HG02973 (cell line): ENCODE results near the gene ADRB2.
A peak's percentile ranks its signal among the peaks of the same experiment; 100 is the strongest.
"Not testable (repeated sequence)": the region's sequence is repeated elsewhere in the genome, so short reads cannot be mapped to it uniquely, and the experiment has no call there.

Experiments
- ATAC-seq: cut with Tn5 transposase; IDR thresholded peaks from one replicate; pipeline ENCODE4 v1.9.1; 2021; ENCODE audit warnings: moderate library complexity; ENCODE audit not compliant: unreplicated experiment

ADRB2 gene

DNA sequence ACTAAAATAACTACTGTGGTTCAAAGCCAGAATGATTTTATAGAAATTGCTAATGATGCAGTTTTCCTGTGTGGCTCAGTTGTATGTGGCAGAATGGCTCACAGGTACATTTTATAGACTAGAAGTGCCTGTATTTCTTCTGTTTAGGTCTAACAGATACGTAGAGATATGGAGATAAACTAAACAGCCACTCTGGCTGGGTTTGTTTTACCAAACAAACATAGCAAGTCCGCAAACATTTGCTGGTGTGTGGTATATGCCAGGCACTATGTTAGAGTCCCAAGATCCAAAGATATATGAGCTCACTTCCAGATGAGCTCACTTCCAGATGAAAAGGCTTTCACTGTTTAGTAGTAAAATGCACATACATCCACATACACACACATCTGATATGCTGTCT, 24.4 kb downstream of the ADRB2 start:
- ATAC-seq, result no peak

DNA sequence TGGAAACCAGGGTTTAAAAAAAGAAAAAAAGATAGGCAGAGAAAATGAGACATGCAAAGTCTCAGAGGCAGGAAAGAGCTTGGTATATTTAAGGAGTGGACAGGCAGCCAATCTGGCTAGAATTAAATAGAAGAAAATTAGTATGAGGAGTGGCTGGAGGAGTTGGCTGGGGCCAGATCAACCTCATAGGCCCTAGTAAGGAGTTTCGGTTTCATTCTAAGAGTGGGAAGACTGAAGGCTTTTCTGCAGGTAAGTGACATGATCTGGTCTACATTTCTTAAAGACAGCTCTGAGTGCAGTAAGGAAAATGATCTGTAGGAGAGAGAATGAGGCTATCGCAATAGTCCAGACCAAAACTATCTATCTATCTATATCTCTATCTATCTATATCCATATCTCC, 27.5 kb downstream of the ADRB2 start:
- peak; percentile 67 for ATAC-seq

DNA sequence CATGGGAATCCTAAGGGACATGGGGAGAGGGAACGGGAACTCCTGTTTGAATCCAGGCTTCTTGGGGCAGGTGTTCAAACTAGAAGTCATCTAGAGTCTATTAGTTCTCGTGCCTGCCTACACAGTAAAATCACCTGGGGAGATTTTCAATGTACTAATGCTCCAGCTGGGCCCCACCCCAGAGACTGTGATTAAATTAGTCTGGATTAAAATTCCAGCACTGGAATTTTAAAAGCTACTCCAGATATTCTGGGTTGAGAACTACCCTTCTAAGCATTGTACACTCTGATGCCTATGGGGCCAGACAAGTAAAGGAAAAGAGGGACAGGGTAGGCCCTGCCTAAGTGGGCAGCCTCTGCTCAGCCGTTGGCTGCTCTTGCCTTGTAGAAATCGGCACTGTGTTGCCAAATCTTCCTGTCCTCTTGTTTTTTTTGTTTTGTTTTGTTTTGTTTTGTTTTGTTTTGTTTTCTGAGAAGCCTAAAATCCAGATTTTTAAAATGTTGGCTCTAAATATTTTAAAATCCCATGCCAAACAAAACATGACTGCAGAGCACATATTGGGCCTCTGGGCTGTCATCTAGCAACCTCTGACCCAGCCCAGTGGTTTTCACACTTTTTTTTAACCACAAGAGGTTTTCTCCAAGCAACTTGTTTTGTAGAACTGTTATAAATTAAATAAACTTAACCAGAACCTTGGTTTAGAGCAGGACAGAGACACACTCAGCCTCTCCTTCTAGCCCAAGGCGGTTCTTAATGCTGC, 29.0 kb downstream of the ADRB2 start:
- no peak for ATAC-seq

DNA sequence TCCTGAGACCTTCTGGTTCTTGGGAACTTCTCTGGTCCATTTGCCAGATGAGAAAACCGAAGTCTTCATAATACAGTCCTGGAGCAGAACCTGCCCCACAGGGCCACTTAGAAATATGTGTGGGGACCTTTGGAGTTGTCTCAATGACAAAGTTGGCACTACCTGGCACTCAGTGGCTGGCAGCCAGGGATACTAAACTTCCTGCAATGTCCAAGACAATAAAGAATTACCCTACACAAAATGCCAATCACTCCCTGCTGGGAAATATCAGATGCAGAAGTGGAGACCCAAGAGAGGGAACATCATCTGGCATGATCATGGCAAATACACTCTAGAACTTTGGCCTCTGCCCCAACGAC, 29.6 kb downstream of the ADRB2 start:
- ATAC-seq, result no peak

DNA sequence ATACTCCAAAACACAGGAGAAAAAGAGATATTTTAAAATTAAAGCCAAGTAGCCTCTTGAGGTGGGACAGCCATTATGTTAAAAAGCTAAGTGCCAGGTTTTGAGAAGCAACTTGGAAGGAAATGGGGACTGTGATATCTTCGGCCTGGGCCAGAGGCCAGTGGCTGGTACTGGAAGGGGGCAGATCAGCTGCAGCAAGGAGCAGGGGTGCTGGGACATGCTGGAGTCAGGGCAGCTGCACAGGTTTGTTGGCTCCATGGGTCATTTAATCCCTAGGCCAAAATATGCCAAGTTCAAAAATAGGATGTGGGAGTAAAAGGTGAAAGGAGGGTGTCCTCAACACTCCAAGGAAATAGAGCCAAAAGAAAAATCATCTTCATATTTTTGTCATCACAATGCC, 30.0 kb downstream of the ADRB2 start:
- no peak for ATAC-seq

DNA sequence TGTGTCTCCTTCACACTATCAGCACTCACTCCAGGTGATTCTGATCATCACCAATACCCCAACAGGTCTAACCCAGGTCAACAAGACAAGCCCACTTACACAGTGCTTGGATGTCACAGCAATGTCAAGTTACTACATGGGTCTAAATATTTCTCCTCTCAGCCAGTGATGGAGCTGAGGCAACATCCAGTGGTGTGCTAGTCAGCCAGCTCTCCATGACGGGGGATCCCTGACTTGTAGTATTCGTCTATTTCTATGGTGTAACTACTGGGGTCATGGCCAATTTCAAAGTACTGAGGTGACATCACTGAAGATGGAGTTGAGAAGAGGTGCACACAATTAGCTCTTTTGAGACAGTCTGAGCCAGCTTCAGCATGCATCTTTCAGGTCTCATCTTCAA, 31.1 kb downstream of the ADRB2 start:
- no peak for ATAC-seq

DNA sequence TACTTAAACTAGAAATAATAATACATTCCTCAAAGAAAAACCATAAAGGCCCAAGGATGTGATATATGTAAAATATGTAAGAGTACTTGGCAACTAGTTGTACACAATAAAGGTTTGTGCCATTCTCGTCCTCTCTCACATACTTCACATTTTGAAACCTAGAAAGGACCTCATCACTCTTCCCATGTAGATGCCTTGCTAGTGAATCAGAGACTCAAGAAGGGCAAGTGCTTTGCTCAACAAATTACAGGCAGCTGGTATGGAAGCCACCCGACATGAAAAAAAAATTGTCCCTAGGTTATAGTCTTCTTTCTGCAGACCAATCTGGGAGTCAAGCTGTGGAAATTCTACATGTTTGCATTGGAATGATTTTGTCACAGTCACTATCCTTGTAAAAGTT, 31.7 kb downstream of the ADRB2 start:
- ATAC-seq, result no peak

DNA sequence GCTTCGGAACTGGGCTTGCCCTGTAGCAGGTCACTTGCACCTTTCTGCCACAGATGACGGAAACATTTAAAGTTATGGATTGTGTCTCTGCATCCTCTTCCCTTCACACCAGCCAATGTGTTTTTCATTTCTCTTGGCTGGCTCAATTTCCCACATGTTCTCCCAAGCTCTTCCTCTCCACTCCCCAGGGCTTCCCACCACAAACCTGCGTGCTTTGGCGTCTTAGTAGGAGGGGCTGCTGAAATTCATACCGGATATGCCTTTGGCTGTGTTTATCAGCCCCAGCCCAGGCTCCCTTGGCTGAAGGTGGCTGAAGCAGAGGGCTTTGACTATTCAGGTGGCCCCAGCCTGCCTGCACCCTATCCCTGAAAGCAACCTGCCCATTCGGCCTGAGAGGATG, 32.1 kb downstream of the ADRB2 start:
- ATAC-seq, result no peak

DNA sequence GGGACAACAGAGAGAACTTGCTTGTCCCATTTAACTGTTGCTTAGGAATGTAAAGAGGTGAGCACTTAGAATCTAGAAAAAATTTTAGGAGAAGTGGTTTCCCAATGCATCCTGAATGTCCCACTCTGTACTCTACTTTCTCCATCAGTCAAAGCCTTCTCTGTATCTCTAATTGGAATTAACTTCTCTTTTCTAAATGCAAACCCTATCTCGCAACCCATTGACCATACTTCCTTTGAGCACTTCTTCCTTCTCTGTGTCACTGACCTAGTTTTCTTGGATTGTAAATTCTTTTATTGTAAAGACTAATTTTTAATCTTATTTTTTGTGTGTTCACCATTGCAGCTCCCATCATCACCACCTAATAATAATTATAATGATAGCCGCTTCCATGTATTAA, 33.3 kb downstream of the ADRB2 start:
- ATAC-seq, result no peak

DNA sequence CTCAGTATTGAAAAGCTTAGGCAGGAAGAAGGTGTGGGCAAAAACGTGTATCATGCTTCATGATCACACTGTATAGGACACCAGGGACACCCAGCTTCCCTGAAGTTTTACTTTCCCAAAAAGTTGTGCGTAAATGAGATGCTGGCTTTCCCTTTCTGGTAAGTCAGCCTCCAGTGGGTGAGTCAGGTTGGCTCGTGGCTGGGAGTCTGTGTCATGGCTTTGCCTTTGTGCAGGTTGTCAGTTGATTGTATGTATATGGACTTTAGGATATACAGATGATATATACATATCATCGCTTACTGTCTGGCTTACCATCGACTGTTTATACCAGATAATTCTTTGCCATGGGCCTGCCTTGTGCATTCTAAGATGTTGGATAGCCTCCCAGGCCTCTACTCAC, 34.2 kb downstream of the ADRB2 start:
- no peak for ATAC-seq

DNA sequence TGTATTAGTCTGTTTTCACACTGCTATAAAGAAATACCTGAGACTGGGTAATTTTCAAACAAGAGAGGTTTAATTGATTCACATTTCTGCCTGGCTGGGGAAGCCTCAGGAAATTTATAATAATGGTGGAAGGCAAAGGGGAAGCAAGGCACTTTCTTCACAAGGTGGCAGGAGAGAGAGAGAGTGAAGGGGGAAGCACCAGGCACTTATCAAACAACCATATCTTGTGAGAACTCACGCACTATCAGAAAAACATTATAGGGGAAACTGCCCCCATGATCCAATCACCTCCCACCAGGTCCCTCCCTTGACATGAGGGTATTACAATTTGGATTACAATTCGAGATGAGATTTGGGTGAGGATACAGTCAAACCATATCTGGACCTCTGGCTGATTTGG, 34.7 kb downstream of the ADRB2 start:
- ATAC-seq, result no peak

DNA sequence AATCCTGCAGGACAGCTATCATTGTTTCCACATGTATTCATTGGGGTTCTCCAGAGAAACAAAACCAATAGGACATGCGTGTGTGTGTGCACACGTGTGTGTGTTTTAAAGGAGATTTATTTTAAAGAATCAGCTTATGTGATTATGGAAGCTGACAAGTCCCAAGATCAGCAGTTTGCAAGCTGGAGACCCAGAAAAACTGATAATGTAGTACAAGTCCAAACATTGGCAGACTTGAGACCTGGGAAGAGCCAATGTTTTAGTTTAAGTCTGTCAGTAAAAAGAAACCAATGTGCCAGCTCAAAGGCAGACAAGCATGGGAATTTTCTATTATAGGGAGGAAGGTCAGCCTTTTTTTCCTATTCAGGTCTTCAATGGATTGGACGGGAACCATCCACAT, 35.3 kb downstream of the ADRB2 start:
- ATAC-seq, result no peak

DNA sequence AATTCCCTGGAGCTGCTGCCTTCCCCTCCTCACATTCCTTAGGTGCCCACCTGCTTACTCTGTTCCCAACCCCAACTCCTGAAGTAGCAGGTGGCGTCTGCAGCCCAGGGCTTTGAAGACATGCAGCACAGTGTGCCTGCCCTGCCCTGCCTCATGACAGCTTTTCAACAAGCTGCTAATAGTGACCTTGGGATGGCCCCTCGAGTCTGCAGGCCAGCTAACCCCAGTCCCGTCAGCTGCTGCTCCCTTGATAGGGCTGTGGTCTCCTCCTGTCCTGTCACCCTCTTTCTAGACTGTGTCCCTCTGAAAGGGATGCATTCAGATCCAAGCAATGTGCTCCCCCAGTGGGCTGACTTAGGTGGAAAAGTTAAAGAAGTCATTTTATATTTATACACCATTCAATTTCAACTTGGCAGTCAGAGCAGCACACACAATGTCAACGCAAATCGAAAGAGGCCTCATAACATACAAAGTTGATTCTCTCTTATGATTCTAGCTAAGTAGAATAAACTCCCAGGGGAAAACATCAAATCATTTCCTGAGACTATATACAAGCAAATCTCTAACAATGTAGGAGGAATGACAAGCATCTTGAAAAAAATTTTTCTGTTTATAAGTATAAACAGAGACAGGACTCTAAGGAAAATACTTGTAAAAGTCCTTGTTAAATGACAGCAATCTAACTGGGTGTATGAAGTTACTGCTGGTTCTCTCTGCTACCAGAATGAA, 37.9 kb downstream of the ADRB2 start:
- ATAC-seq, result no peak

DNA sequence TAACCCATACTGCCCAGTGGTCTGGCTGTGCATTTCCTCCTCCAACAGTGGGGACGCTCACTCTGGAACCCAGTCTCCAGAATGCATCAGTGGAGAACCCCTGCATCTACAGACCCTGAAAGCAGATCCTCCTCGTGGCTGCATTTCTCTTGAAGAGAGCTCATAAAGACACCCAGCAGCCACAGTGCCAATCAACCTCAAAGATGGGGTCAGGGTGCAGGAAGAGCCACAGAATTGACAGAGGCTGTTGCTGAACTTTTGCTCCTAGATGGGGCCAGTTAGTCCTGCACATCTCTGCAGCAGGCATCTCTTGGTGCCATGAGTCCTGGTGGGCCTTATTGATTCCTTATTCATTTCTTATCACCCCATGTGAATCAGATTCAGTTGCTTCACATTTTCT, 39.6 kb downstream of the ADRB2 start:
- no peak for ATAC-seq

DNA sequence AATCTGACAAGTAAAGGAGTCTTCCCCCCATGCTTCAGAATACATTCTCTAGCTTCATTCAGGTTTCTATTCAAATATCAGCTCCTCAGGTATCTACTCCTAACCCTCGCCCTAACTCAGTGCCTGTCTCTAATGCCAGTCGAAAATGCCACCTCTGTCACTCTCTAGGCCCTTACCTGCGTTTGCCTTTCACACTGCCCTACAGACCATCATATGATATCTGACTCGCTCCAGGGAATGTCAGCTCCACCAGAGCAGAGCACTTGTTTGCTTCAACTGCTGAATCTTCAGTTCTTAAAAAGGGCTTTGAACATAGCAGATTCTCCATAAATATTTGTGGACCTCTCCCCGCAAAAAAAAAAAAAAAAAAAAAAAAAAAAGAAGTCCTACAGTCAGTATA, 46.7 kb downstream of the ADRB2 start:
- ATAC-seq, result no peak

DNA sequence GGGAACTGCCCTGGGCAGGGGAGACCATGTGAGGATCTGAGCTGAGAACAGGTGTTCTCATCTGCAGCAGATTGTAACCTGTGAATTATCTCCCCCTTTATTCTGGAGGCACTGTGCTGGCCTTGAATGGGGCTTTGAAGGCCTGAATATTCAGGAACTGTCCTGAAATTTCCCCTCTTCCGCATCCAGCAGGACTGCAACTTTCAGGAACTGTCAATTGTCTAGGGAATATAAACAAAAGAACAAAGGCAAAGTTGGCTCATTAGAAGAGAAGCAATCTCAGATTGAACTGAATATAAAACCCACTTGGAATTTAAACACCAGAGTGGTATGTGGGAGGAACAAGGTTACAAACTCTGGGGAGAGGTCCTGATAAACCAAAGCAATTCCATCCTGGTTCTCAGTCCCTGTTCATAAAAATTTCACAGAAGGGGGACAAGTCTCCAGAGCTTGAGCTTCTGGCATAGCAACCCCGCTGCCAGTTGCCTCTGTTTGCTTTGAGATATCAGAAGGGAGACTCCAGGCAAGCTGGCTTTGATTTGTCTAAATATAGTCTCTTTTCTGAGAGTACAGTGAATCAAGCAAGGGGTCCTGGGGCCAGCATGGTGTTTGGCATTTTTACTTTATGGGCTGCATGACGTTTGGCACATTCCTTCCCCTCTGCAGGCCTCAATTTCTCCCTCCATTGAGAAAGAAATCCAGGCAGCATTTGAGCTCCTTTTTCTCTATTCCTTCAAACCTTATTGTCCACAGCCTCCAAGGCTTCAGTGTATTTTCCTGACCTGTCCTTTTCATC, 47.5 kb downstream of the ADRB2 start:
- no peak for ATAC-seq

DNA sequence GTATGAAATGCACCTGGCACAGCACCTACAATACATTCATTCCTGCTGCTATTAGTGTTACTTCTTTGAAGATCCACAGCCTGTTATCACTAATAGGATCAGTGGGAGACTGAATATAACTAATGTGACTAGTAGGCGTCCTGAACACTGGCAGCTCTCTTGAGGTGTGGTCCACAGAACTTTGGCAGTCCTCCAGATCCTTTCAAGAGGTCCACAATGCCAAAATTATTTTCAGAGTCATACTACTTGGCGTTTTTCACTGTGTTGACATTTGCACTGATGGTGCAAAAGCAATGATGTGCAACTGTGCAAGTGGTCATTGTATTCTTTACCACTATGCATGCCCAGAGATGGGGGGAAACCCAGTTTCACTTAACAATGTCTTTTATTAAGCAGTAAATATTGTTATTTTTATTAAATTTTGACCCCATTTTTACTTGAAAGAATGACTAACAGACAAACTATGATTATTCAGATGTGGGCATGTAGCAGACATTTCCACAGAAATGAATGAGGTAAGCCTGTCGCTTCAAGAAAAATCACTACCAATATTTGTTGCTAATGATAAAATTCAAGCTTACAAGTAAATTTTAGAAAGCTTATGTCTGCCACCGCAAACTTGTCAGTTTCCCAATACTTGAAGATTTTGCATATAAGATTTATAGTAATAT, 48.9 kb downstream of the ADRB2 start:
- ATAC-seq, result no peak

DNA sequence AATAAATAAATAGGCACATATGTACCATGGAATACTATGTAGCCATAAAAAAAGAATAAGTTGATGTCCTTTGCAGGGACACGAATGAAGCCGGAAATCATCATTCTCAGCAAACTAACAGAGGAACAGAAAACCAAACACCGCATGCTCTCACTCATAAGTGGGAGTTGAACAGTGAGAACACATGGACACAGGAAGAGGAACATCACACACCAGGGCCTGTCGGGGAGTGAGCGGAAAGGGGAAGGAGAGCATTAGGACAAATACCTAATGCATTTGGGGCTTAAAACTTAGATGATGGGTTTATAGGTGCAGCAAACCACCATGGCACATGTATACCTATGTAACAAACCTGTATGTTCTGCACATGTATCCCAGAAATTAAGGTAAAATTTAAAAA, 51.0 kb downstream of the ADRB2 start:
- not testable (repeated sequence) for ATAC-seq
